ENCODE measurements around the gene NUTM2E.
"Not testable (repeated sequence)": the region's sequence is repeated elsewhere in the genome, so short reads cannot be mapped to it uniquely, and the experiment has no call there.

The NUTM2E gene

GRCh38 chr10:79866903-79867551 lies 40.5 kb downstream of the NUTM2E start:
- not testable (repeated sequence) for DNase-seq

GRCh38 chr10:79868023-79868422 lies 41.5 kb downstream of the NUTM2E start:
- not testable (repeated sequence) for DNase-seq

GRCh38 chr10:79869439-79870097 lies 43.0 kb downstream of the NUTM2E start:
- not testable (repeated sequence) for DNase-seq

- DNase-seq, result not testable (repeated sequence)
Measured at GRCh38 chr10:79871729-79872128, 45.2 kb downstream of the NUTM2E start.

Data from NCI-H345 (cell line).